ENCODE measurements around the gene PTPRD. TPM values are rescaled to one million over a fixed set of nuclear protein-coding genes. Genes with fewer than 3 reads are reported as not detected.

The PTPRD gene
- total RNA-seq, 1 experiment from 2014 or later = 32.5 TPM

DNA sequence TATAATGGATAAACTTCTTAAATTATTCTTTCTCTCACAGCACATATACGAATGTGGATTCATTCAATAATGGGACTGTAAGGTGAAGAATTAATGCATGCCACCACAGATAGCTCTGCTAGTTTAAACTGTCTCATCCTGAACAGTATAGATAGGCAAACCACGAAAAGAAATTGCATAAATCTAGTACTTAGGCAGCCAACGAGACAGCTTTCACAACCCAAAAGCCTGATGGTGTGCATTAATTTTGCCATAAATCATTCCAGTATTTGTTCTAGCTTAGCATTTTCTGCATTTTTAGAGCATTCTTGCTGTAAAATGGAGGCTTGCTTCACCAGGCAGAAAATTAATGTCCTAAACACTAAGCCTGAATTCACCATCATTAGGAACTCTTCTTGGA, 1979.0 kb downstream of the PTPRD start:
- Histone ChIP-seq H3K27me3 (ENCODE audit: insufficient read depth, low read length) (no peaks in the 10 kb centered on the region), H2BK5ac (ENCODE audit: insufficient read length, low read length) (no peak overlapping the region), H3T11ph (ENCODE audit: low read length) (no peak overlapping the region), H2BK12ac (ENCODE audit: insufficient read length, low read depth, low read length) (no peak overlapping the region), H3K56ac (ENCODE audit: insufficient read length, low read depth, low read length) (no peak overlapping the region), H3K4me2 (ENCODE audit: insufficient read depth, insufficient read length, low read length) (no peak overlapping the region), H3K27ac (ENCODE audit: insufficient read length, low read depth, low read length) (no peak overlapping the region), H3K4me1 (ENCODE audit: insufficient read depth, low read length) (no peaks in the 10 kb centered on the region), H4K91ac (ENCODE audit: insufficient read length, low read depth, low read length) (no peak overlapping the region), H4K8ac (replicated peaks; ENCODE audit: insufficient read length, low read depth, low read length) (no peak overlapping the region), H3K23ac (ENCODE audit: insufficient read length, low read depth, low read length) (no peak overlapping the region), H3K23me2 (ENCODE audit: insufficient read length, low read depth, low read length, poor library complexity, severe bottlenecking) (no peaks in the 10 kb centered on the region), H2AK5ac (ENCODE audit: insufficient read length, low read length) (no peak overlapping the region), H3K4ac (ENCODE audit: low read depth, low read length) (no peak overlapping the region), H3K79me1 (ENCODE audit: insufficient read depth, low read depth, low read length, poor library complexity, severe bottlenecking) (no peaks in the 10 kb centered on the region), H2AFZ (ENCODE audit: low read length) (no peak overlapping the region), H3K14ac (ENCODE audit: insufficient read depth, low read length) (no peak overlapping the region), H2BK15ac (ENCODE audit: low read depth, low read length) (no peak overlapping the region), H4K5ac (ENCODE audit: insufficient read length, low read depth, low read length) (no peak overlapping the region), H3K18ac (ENCODE audit: insufficient read length, low read depth, low read length) (no peak overlapping the region), H2BK20ac (ENCODE audit: low read depth, low read length, poor library complexity, severe bottlenecking) (no peak overlapping the region), H4K20me1 (ENCODE audit: control insufficient read depth, insufficient read depth, insufficient read length) (no peaks in the 10 kb centered on the region), H2BK120ac (ENCODE audit: low read depth, low read length, poor library complexity, severe bottlenecking) (no peak overlapping the region), H3K9me3 (ENCODE audit: control insufficient read depth, low read depth, low read length) (no peaks in the 10 kb centered on the region), H3K79me2 (ENCODE audit: insufficient read depth, low read length) (no peaks in the 10 kb centered on the region), H3K9ac (ENCODE audit: extremely low read depth, insufficient read length, low read length) (no peak overlapping the region)
- Mint-ChIP-seq H3K27me3 (ENCODE audit: low read depth) (no peaks in the 10 kb centered on the region), H3K36me3 (ENCODE audit: insufficient read depth in 1 of 3, low read depth in 3 of 3) (no peaks in the 10 kb centered on the region), H3K9me3 (no peaks in the 10 kb centered on the region), H3K27ac (no peak overlapping the region), H3K4me1 (no peaks in the 10 kb centered on the region), H3K4me3 (no peak overlapping the region)
- no CpG with 5 or more reads among the region's 3 CpGs for WGBS (ENCODE audit: extremely low coverage, insufficient read length, low lambda C conversion rate)
- TF ChIP-seq, protein P1, sequence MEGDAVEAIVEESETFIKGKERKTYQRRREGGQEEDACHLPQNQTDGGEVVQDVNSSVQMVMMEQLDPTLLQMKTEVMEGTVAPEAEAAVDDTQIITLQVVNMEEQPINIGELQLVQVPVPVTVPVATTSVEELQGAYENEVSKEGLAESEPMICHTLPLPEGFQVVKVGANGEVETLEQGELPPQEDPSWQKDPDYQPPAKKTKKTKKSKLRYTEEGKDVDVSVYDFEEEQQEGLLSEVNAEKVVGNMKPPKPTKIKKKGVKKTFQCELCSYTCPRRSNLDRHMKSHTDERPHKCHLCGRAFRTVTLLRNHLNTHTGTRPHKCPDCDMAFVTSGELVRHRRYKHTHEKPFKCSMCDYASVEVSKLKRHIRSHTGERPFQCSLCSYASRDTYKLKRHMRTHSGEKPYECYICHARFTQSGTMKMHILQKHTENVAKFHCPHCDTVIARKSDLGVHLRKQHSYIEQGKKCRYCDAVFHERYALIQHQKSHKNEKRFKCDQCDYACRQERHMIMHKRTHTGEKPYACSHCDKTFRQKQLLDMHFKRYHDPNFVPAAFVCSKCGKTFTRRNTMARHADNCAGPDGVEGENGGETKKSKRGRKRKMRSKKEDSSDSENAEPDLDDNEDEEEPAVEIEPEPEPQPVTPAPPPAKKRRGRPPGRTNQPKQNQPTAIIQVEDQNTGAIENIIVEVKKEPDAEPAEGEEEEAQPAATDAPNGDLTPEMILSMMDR (conservative IDR thresholded peaks at IDR 0.05) = no peak
- no peak for DNase-seq

Data from H9 (cell line).